Muscle layer of duodenum (tissue), 2 donors: Measurements from ENCODE around the gene KRTAP4-9.
"Not testable (repeated sequence)": the region's sequence is repeated elsewhere in the genome, so short reads cannot be mapped to it uniquely, and the experiment has no call there.

Source experiments
- H3K27ac ChIP-seq: one replicate; pipeline ENCODE4 v1.7.0; 2013; ENCODE audit warnings: mild to moderate bottlenecking, low read length
- H3K27me3 ChIP-seq: one replicate; pipeline ENCODE4 v1.7.0; 2013; ENCODE audit warnings: low read depth, mild to moderate bottlenecking, control low read depth, low read length
- H3K36me3 ChIP-seq, 2 donors: one replicate each; pipeline ENCODE4 v1.7.0; 2013; ENCODE audit warnings: low read length in 2 of 2, control low read depth in 1 of 2, mild to moderate bottlenecking in 1 of 2; ENCODE audit not compliant: insufficient read depth in 2 of 2, control insufficient read depth in 1 of 2
- H3K4me1 ChIP-seq, 2 donors: one replicate each; pipeline ENCODE4 v1.7.0; 2013; ENCODE audit warnings: low read length in 2 of 2, mild to moderate bottlenecking in 2 of 2, control low read depth in 1 of 2, moderate library complexity in 1 of 2; ENCODE audit not compliant: insufficient read depth in 2 of 2, control insufficient read depth in 1 of 2
- H3K4me3 ChIP-seq, 2 donors: one replicate each; pipeline ENCODE4 v1.7.0; 2013; ENCODE audit warnings: low read length in 2 of 2, low read depth in 1 of 2, mild to moderate bottlenecking in 1 of 2
- H3K9me3 ChIP-seq, 2 donors: one replicate each; pipeline ENCODE4 v1.7.0; 2013; ENCODE audit warnings: low read length in 2 of 2, control low read depth in 1 of 2, mild to moderate bottlenecking in 1 of 2; ENCODE audit not compliant: control insufficient read depth in 1 of 2
- donor health status: healthy.

Gene KRTAP4-9

GRCh38 chr17:41099682-41100480 lies 5.3 kb upstream of the KRTAP4-9 start:
- H3K27ac ChIP-seq, H3K4me1 ChIP-seq, H3K4me3 ChIP-seq, H3K9me3 ChIP-seq, H3K27me3 ChIP-seq, H3K36me3 ChIP-seq: not testable (repeated sequence)

DNA sequence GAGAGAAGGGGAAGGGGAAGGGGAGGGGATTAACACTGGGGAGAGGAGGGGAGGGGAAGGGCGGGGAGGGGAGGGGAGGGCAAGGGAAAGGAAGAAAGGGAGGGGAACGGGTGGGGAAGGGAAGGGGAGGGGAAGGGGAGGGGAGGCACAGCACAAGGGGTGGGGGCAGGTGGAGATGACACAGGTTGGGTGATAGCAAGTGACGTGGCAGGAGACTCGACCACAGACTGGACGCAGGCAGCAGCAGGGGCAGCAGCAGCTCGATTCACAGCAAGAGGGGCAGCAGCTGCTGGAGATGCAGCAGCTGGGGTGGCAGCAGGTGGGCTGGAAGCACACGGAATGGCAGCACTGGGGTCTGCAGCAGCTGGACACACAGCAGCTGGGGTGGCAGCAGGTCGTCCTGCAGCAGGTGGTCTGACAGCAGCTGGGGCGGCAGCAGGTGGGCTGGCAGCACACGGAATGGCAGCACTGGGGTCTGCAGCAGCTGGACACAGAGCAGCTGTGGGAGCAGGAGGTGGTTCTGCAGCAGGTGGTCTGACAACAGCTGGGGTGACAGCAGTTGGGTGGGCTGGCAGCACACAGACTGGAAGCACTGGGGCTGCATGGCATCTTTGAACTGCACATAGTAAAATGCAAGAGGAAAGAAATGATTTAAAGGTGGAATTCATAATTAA lies 3.5 kb upstream of the KRTAP4-9 start, which contains the start of gene KRTAP4-16:
KRTAP4-16 (minus strand) TSS at position 624 of the 674 bp plus-strand sequence; CDS start at position 624, 0 bp downstream.
- Histone ChIP-seq H3K27ac (no peak within 1 kb of the TSS), H3K9me3 (no peaks in the 10 kb centered on the region), H3K4me1 (no peaks in the 10 kb centered on the region), H3K27me3 (no peaks in the 10 kb centered on the region), H3K4me3 (no peak within 1 kb of the TSS), H3K36me3 (no peaks in the 10 kb centered on the region)

GRCh38 chr17:41103896-41104295 lies 1.3 kb upstream of the KRTAP4-9 start:
- Histone ChIP-seq H3K36me3 (no peaks in the 10 kb centered on the region), H3K27ac (no peak overlapping the region), H3K4me3 (no peak overlapping the region), H3K4me1 (no peaks in the 10 kb centered on the region), H3K27me3 (no peaks in the 10 kb centered on the region), H3K9me3 (no peaks in the 10 kb centered on the region)

GRCh38 chr17:41104386-41105038 lies 677 bp upstream of the KRTAP4-9 start:
- H3K4me1 ChIP-seq, H3K4me3 ChIP-seq, H3K9me3 ChIP-seq, H3K27ac ChIP-seq, H3K36me3 ChIP-seq, H3K27me3 ChIP-seq: not testable (repeated sequence)

DNA sequence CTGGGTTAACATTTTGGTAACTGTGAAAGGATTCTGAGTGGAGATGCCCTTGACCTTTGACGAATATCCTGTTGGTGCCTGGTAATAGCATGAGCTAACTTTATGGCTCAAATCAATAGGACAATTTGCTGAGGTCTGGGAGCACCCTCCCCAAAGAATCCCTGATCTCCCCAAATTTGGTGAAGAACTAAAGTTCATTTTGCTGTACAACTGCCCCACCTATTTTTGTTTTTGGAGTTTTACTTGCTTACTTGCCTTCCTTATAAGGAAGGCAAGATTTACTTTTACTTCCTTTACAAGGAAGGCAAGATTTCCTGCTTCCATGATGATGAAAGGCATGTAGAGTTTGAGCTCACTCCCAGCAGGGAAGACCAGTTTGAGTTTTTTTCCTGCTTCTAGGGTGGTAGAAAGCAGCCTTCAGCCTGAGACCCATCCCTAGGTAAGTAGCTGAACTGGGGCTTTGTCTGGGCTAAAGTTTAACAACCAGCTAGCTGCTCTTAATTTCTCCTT lies 2.8 kb downstream of the KRTAP4-9 start:
- no peaks in the 10 kb centered on the region for H3K36me3 ChIP-seq
- H3K9me3 ChIP-seq: no peaks in the 10 kb centered on the region
- no peaks in the 10 kb centered on the region for H3K27me3 ChIP-seq
- H3K4me3 ChIP-seq: no peak overlapping the region
- H3K27ac ChIP-seq: no peak overlapping the region
- no peaks in the 10 kb centered on the region for H3K4me1 ChIP-seq

DNA sequence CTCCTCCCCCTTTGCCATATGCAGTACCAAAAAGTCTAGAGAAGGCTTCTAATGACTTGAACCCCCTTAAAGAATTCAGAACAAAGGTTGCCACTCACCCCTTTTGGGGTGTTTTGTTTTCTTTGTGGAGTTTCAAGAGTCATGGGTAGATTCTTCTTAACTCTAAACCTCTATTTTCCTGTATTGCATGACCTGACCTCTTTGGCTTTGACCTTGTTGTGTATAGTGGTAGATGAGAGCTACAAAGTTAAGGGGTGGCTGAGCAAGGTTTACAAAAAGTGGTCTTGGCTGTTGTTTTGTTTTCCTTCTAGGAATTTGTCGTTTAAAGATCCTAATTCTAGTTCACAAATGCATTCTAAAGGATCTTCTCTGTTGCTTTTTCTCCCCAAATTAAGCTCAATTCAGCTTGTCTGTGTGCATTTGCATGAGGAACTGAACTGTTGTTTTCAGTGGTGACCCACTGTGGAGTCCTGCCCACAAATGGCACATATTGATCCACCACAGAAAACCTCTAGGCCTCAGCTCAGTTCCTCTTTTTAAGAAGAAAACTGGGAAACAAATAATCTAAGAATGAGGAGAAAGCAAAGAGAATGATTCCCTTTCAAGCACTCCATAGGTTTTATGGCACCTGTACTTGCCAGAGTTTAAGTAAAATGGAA lies 3.7 kb downstream of the KRTAP4-9 start:
- H3K4me1 ChIP-seq, H3K36me3 ChIP-seq, H3K4me3 ChIP-seq, H3K9me3 ChIP-seq, H3K27ac ChIP-seq, H3K27me3 ChIP-seq: not testable (repeated sequence)

DNA sequence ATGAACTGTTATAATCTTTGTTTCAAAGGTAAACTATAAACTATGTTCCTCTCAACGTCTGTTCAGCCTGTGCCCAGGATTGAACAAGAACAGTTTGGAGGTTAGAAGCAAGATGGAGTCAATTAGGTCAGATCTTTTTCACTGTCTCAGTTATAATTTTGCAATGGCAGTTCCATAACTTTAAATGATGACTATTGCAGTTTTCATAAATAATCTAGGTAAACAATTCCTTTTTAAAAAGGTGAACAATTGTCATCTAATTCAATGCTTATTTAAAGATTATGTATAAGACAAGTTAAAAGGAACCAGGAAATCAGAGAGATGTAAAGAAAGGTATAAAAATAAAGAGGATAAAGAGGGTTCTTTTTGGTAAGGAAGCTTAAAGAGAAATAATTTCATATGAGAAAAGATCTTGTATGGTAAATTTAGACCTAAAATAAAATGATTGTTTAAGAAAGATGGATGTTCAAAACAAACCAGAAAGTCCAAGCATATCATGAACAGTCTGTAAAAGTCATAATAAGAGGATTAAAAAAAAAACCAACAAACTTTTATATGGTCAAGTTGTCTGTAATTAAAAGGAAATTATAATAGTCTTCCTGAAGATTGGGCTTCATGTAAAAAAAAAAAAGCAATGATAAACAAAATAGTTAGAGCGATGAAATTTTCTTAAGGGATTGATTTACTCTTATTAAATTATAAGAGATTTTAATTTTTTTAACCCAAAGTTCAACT lies 6.1 kb downstream of the KRTAP4-9 start:
- H3K27me3 ChIP-seq: no peaks in the 10 kb centered on the region
- H3K4me1 ChIP-seq: no peaks in the 10 kb centered on the region
- no peaks in the 10 kb centered on the region for H3K36me3 ChIP-seq
- no peaks in the 10 kb centered on the region for H3K9me3 ChIP-seq
- H3K4me3 ChIP-seq: no peak overlapping the region
- H3K27ac ChIP-seq: no peak overlapping the region

GRCh38 chr17:41116297-41116696 lies 11.1 kb downstream of the KRTAP4-9 start:
- Histone ChIP-seq H3K4me1 (no peaks in the 10 kb centered on the region), H3K27me3 (no peaks in the 10 kb centered on the region), H3K4me3 (no peak overlapping the region), H3K36me3 (no peaks in the 10 kb centered on the region), H3K27ac (no peak overlapping the region), H3K9me3 (no peaks in the 10 kb centered on the region)

GRCh38 chr17:41117846-41118386 lies 12.7 kb downstream of the KRTAP4-9 start, which contains the start of gene KRTAP4-11:
Gene KRTAP4-11, minus strand, starts transcription at chr17:41118373. Its CDS starts 58 bp downstream, at chr17:41118315.
- not testable (repeated sequence) for H3K27me3 ChIP-seq, H3K36me3 ChIP-seq, H3K4me1 ChIP-seq, H3K4me3 ChIP-seq, H3K27ac ChIP-seq, H3K9me3 ChIP-seq

- no peak overlapping the region for H3K27ac ChIP-seq
- no peaks in the 10 kb centered on the region for H3K4me1 ChIP-seq
- H3K4me3 ChIP-seq: no peak overlapping the region
- H3K9me3 ChIP-seq: no peaks in the 10 kb centered on the region
- no peaks in the 10 kb centered on the region for H3K27me3 ChIP-seq
- H3K36me3 ChIP-seq: no peaks in the 10 kb centered on the region
Observed at GRCh38 chr17:41118721-41119120, 13.5 kb downstream of the KRTAP4-9 start.
